Measurements from ENCODE around the gene CARF. TPM values are rescaled to one million over a fixed set of nuclear protein-coding genes. Genes with fewer than 3 reads are reported as not detected.

The CARF gene
- total and polyA plus RNA-seq, 2 of the 13 experiments (the other 11 are each of a cell fraction or from before 2014, with no cell fraction given) = 3.0 to 5.4 TPM

GRCh38 chr2:202871300-202872141 lies 40.6 kb upstream of the CARF start, which contains the start of gene ICA1L (continued):
- TF ChIP-seq ZNF800 (CRISPR knock-in tag; IDR thresholded peaks at IDR 0.05) (peak; percentile 91), ATM (IDR thresholded peaks at IDR 0.05; ENCODE audit: borderline replicate concordance) (no peak), ZNF782 (CRISPR knock-in tag; IDR thresholded peaks at IDR 0.05; ENCODE audit: borderline replicate concordance) (no peak), TRIM24 (CRISPR knock-in tag; IDR thresholded peaks at IDR 0.05) (no peak), SALL2 (CRISPR knock-in tag; IDR thresholded peaks at IDR 0.05) (peak; percentile 89), ATF2 (CRISPR knock-in tag; IDR thresholded peaks at IDR 0.05) (no peak), ELF3 (CRISPR knock-in tag; IDR thresholded peaks at IDR 0.05) (no peak), POLR2A (IDR thresholded peaks at IDR 0.05; ENCODE audit: insufficient read depth in 1 of 2, low read depth in 2 of 2, low read length in 2 of 2) (peak in 1 of 2 experiments; percentile 22; a peak in 1 of 4 replicates), BRD4 (CRISPR knock-in tag; IDR thresholded peaks at IDR 0.05) (no peak), MEIS2 (CRISPR knock-in tag; IDR thresholded peaks at IDR 0.05) (no peak), KLF16 (CRISPR knock-in tag; IDR thresholded peaks at IDR 0.05) (peak in 1 of 2 experiments; percentile 54; a peak in 1 of 4 replicates), IRF1 (CRISPR knock-in tag; IDR thresholded peaks at IDR 0.05; ENCODE audit: low read depth) (no peak), HDAC2 (CRISPR knock-in tag; IDR thresholded peaks at IDR 0.05) (no peak), ZBTB39 (CRISPR knock-in tag; IDR thresholded peaks at IDR 0.05) (no peak), ZNF251 (CRISPR knock-in tag; IDR thresholded peaks at IDR 0.05) (no peak)

All from HepG2 (cell line).